Activated B cell treated with CpG ODN at 0.5 μM for 24 hours (primary cell): ENCODE results near the gene SDF4. TPM values are rescaled to one million over a fixed set of nuclear protein-coding genes. Genes with fewer than 3 reads are reported as not detected.

Experiments
- ATAC-seq: fragments of 200-7000 bp; cut with Tn5 transposase; one replicate; pipeline ENCODE4 v1.10.0; 2021; ENCODE audit warnings: low read depth, mild to moderate bottlenecking, moderate library complexity
- CTCF ChIA-PET: fragments of 350-600 bp; sonication (Branson Sonifier 250); formaldehyde crosslinking; loops from one replicate; lab custom pipeline; 2021; ENCODE audit warnings: antibody characterized with exemption; lab: Charles Lee
- POLR2A ChIA-PET: fragments of 350-600 bp; sonication (Branson Sonifier 250); formaldehyde crosslinking; loops from one replicate; lab custom pipeline; 2021; ENCODE audit warnings: antibody characterized with exemption; lab: Charles Lee
- DNase-seq: peaks from one replicate; pipeline ENCODE4 v3.0.0; 2022
- H3K27ac Mint-ChIP-seq: one replicate; pipeline ENCODE4 v1.8.0; 2020; ENCODE audit warnings: mixed read lengths
- H3K27me3 Mint-ChIP-seq: one replicate; pipeline ENCODE4 v1.8.0; 2021; ENCODE audit warnings: mixed read lengths
- H3K36me3 Mint-ChIP-seq: one replicate; pipeline ENCODE4 v1.8.0; 2021; ENCODE audit warnings: low read depth, mixed read lengths
- H3K4me1 Mint-ChIP-seq: one replicate; pipeline ENCODE4 v1.8.0; 2021; ENCODE audit warnings: mixed read lengths
- H3K4me3 Mint-ChIP-seq: one replicate; pipeline ENCODE4 v1.8.0; 2020; ENCODE audit warnings: mild to moderate bottlenecking, mixed read lengths
- H3K9me3 Mint-ChIP-seq: one replicate; pipeline ENCODE4 v1.8.0; 2020; ENCODE audit warnings: mixed read lengths
- intact Hi-C: fragments of 100-400 bp; cut with micrococcal nuclease; formaldehyde crosslinking; loops from one replicate; pipeline ENCODE4 v1.15.1; 2024
- total RNA-seq: library from RNA; stranded (reverse); gene quantifications from 2 replicates; pipeline ENCODE4 v1.2.3, GENCODE V29; 2022
- TF ChIP-seq, protein P1 (sequence below): fragments of 200-600 bp; IDR thresholded peaks from one replicate; pipeline ENCODE4 v1.8.0; 2022; ENCODE audit warnings: antibody characterized with exemption, mild to moderate bottlenecking

Gene SDF4, protein sequence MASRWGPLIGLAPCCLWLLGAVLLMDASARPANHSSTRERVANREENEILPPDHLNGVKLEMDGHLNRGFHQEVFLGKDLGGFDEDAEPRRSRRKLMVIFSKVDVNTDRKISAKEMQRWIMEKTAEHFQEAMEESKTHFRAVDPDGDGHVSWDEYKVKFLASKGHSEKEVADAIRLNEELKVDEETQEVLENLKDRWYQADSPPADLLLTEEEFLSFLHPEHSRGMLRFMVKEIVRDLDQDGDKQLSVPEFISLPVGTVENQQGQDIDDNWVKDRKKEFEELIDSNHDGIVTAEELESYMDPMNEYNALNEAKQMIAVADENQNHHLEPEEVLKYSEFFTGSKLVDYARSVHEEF
- total RNA-seq = 94.4 and 97.9 TPM in 2 replicates

GRCh38 chr1:1231400-1232207 lies at the start of gene SDF4:
Gene SDF4 (minus strand): TSS chr1:1232001. CDS start chr1:1228772, 3,229 bp downstream.
- CTCF ChIA-PET = interaction anchor here (0.6 to 1.9 kb wide), 3 partner anchors 109 to 167 kb away, joined by 3 to 6 read pairs (median 3); no protein-coding TSS in a partner anchor
- Mint-ChIP-seq H3K36me3 (peaks cover 41% of the 10 kb centered on the region), H3K27ac (peak within 1 kb of the TSS; percentile 83), H3K4me3 (peak within 1 kb of the TSS; percentile 92), H3K4me1 (peaks cover 35% of the 10 kb centered on the region), H3K9me3 (no peaks in the 10 kb centered on the region), H3K27me3 (no peaks in the 10 kb centered on the region)
- POLR2A ChIA-PET = interaction anchor here (0.6 to 2.2 kb wide), 12 partner anchors 9 to 116 kb away, joined by 3 to 16 read pairs (median 6); partner anchors contain the start of genes C1orf159 and TNFRSF18
- TF ChIP-seq, protein P1, sequence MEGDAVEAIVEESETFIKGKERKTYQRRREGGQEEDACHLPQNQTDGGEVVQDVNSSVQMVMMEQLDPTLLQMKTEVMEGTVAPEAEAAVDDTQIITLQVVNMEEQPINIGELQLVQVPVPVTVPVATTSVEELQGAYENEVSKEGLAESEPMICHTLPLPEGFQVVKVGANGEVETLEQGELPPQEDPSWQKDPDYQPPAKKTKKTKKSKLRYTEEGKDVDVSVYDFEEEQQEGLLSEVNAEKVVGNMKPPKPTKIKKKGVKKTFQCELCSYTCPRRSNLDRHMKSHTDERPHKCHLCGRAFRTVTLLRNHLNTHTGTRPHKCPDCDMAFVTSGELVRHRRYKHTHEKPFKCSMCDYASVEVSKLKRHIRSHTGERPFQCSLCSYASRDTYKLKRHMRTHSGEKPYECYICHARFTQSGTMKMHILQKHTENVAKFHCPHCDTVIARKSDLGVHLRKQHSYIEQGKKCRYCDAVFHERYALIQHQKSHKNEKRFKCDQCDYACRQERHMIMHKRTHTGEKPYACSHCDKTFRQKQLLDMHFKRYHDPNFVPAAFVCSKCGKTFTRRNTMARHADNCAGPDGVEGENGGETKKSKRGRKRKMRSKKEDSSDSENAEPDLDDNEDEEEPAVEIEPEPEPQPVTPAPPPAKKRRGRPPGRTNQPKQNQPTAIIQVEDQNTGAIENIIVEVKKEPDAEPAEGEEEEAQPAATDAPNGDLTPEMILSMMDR = no peak
- DNase-seq (peak; percentile 91), ATAC-seq (peak; percentile 94)
- intact Hi-C loops = loop anchor here (1.0 to 5.0 kb wide), 4 partner anchors 23 to 115 kb away; partner anchors contain the start of gene C1orf159

- intact Hi-C loops = no loop called here
- TF ChIP-seq, protein P1 = no peak
- no peaks in the 10 kb centered on the region for H3K36me3 Mint-ChIP-seq
Observed at GRCh38 chr1:1280782-1281481, 49.1 kb upstream of the SDF4 start.

GRCh38 chr1:1279028-1279427 lies 47.2 kb upstream of the SDF4 start:
- Mint-ChIP-seq H3K9me3 (no peaks in the 10 kb centered on the region), H3K4me1 (peaks cover 7% of the 10 kb centered on the region), H3K4me3 (no peak overlapping the region), H3K27me3 (no peaks in the 10 kb centered on the region), H3K36me3 (no peaks in the 10 kb centered on the region), H3K27ac (no peak overlapping the region)
- intact Hi-C loops = no loop called here
- DNase-seq (no peak), ATAC-seq (no peak)
- TF ChIP-seq, protein P1 = no peak
- ChIA-PET POLR2A (interaction anchor here (0.6 to 0.7 kb wide), 2 partner anchors 92 to 149 kb away, joined by 4 read pairs; no protein-coding TSS in a partner anchor), CTCF (interaction anchor here (1.0 kb wide), 1 partner anchor 157 kb away, joined by 3 read pairs; no protein-coding TSS in a partner anchor)

More at GRCh38 chr1:1280782-1281481, 49.1 kb upstream of the SDF4 start:
- ChIA-PET POLR2A (no interaction called here), CTCF (no interaction called here)
- Mint-ChIP-seq H3K27me3 (no peaks in the 10 kb centered on the region), H3K27ac (no peak overlapping the region), H3K9me3 (no peaks in the 10 kb centered on the region), H3K4me1 (peaks cover 4% of the 10 kb centered on the region), H3K4me3 (no peak overlapping the region)
- no peak for ATAC-seq
- DNase-seq = no peak

DNA sequence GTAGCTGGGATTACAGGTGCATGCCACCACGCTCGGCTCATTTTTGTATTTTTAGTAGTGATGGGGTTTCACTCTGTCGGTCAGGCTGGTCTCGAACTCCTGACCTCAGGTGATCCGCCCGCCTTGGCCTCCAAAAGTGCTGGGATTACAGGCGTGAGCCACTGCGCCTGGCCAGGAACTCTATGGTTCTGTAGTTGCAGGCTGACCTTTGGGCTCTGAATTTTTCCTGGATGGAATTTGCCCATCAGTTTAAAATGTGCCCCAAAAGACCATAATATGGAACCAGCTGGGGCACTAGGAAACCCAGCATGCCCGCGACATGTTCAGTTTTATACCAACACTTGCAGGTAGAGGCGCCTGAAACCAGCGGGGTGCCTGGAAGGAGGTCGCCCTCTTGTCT lies 46.8 kb upstream of the SDF4 start:
- DNase-seq (no peak), ATAC-seq (no peak)
- Mint-ChIP-seq H3K9me3 (no peaks in the 10 kb centered on the region), H3K4me3 (no peak overlapping the region), H3K4me1 (peaks cover 4% of the 10 kb centered on the region), H3K36me3 (no peaks in the 10 kb centered on the region), H3K27ac (no peak overlapping the region), H3K27me3 (no peaks in the 10 kb centered on the region)
- TF ChIP-seq, protein P1 = no peak
- intact Hi-C loops = no loop called here
- CTCF ChIA-PET = interaction anchor here (1.2 kb wide), 2 partner anchors 11 to 13 kb away, joined by 3 read pairs; no protein-coding TSS in a partner anchor
- POLR2A ChIA-PET = interaction anchor here (0.6 to 0.7 kb wide), 2 partner anchors 92 to 148 kb away, joined by 4 read pairs; no protein-coding TSS in a partner anchor
